HepG2 (cell line): ENCODE measurements around the gene GNG7. TPM values are rescaled to one million over a fixed set of nuclear protein-coding genes. Genes with fewer than 3 reads are reported as not detected.

Source experiments
- AFF4 ChIP-seq: sonication (generic); formaldehyde crosslinking; IDR thresholded peaks from 2 replicates; pipeline ENCODE4 v1.4.0; 2020; ENCODE audit warnings: missing genetic modification reagents
- E2F1 ChIP-seq: sonication (generic); formaldehyde crosslinking; IDR thresholded peaks from 2 replicates; pipeline ENCODE4 v1.5.0; 2020; ENCODE audit warnings: missing genetic modification reagents
- E2F2 ChIP-seq: sonication (generic); formaldehyde crosslinking; IDR thresholded peaks from 2 replicates; pipeline ENCODE4 v1.4.0; 2020; ENCODE audit warnings: missing genetic modification reagents, borderline replicate concordance
- GABPB1 ChIP-seq: IDR thresholded peaks from 2 replicates; pipeline ENCODE4 v1.6.1; 2016; ENCODE audit warnings: mild to moderate bottlenecking, missing genetic modification reagents, moderate library complexity, missing compliant biosample characterization
- GTF2F1 ChIP-seq: fragments of 150-350 bp; IDR thresholded peaks from 2 replicates; pipeline ENCODE4 v1.6.1; 2014; ENCODE audit warnings: low read length
- HMG20B ChIP-seq: conservative IDR thresholded peaks from 2 replicates; pipeline ENCODE4 v1.6.1; 2016; ENCODE audit warnings: missing genetic modification reagents, missing compliant biosample characterization
- KDM2A ChIP-seq: sonication (generic); formaldehyde crosslinking; IDR thresholded peaks from 2 replicates; pipeline ENCODE4 v1.4.0; 2020; ENCODE audit warnings: low read depth, missing genetic modification reagents, borderline replicate concordance
- MTA1 ChIP-seq: sonication (generic); formaldehyde crosslinking; IDR thresholded peaks from 2 replicates; pipeline ENCODE4 v1.4.0; 2020; ENCODE audit warnings: missing genetic modification reagents, mild to moderate bottlenecking, borderline replicate concordance
- PAWR ChIP-seq: sonication (generic); formaldehyde crosslinking; IDR thresholded peaks from 2 replicates; pipeline ENCODE4 v1.4.0; 2020; ENCODE audit warnings: missing genetic modification reagents, mild to moderate bottlenecking, borderline replicate concordance
- SMAD1 ChIP-seq: sonication (generic); formaldehyde crosslinking; IDR thresholded peaks from 2 replicates; pipeline ENCODE4 v1.4.0; 2020; ENCODE audit warnings: missing genetic modification reagents, low read depth, mild to moderate bottlenecking, borderline replicate concordance
- SOX6 ChIP-seq, 2 experiments: fragments of 450-650 bp in 1 of 2; sonication (generic) in 1 of 2; formaldehyde crosslinking in 1 of 2; IDR thresholded peaks; 2 replicates each; pipeline versions ENCODE4 v1.4.0 to v1.6.1; 2017 to 2020; ENCODE audit warnings: antibody characterized with exemption in 1 of 2, mild to moderate bottlenecking in 1 of 2, missing genetic modification reagents in 1 of 2
- SRSF1 ChIP-seq: fragments of 200-400 bp; formaldehyde crosslinking; optimal IDR thresholded peaks from 2 replicates; pipeline ENCODE3; 2017; ENCODE audit warnings: mild to moderate bottlenecking, low read depth, low read length, moderate library complexity
- TOE1 ChIP-seq: sonication (generic); formaldehyde crosslinking; IDR thresholded peaks from 2 replicates; pipeline ENCODE4 v1.4.0; 2020; ENCODE audit warnings: mild to moderate bottlenecking, missing genetic modification reagents
- ZBTB33 ChIP-seq: sonication (generic); formaldehyde crosslinking; IDR thresholded peaks from 2 replicates; pipeline ENCODE4 v1.4.0; 2020; ENCODE audit warnings: missing genetic modification reagents
- ZFYVE20 ChIP-seq: sonication (generic); formaldehyde crosslinking; IDR thresholded peaks from 2 replicates; pipeline ENCODE4 v1.8.0; 2023; ENCODE audit warnings: low read depth, mild to moderate bottlenecking, moderate library complexity, missing genetic modification reagents, borderline replicate concordance
- ZIK1 ChIP-seq: sonication (generic); formaldehyde crosslinking; IDR thresholded peaks from 2 replicates; pipeline ENCODE4 v1.5.0; 2020; ENCODE audit warnings: mild to moderate bottlenecking, low read depth, missing genetic modification reagents, borderline replicate concordance
- ZKSCAN8 ChIP-seq: IDR thresholded peaks from 2 replicates; pipeline ENCODE4 v1.6.1; 2016; ENCODE audit warnings: borderline replicate concordance, missing genetic modification reagents, missing compliant biosample characterization
- ZNF230 ChIP-seq: sonication (generic); formaldehyde crosslinking; IDR thresholded peaks from 2 replicates; pipeline ENCODE4 v1.4.0; 2020; ENCODE audit warnings: mild to moderate bottlenecking, missing genetic modification reagents
- ZNF251 ChIP-seq: sonication (generic); formaldehyde crosslinking; IDR thresholded peaks from 2 replicates; pipeline ENCODE4 v1.9.0; 2021; ENCODE audit warnings: mild to moderate bottlenecking, missing genetic modification reagents
- ZNF383 ChIP-seq: sonication (generic); formaldehyde crosslinking; IDR thresholded peaks from 2 replicates; pipeline ENCODE4 v1.4.0; 2020; ENCODE audit warnings: missing genetic modification reagents, mild to moderate bottlenecking, borderline replicate concordance
- ZNF430 ChIP-seq: sonication (generic); formaldehyde crosslinking; IDR thresholded peaks from 2 replicates; pipeline ENCODE4 v1.9.0; 2021; ENCODE audit warnings: mild to moderate bottlenecking, missing genetic modification reagents
- ZNF678 ChIP-seq: sonication (generic); formaldehyde crosslinking; IDR thresholded peaks from 2 replicates; pipeline ENCODE4 v1.4.0; 2020; ENCODE audit warnings: mild to moderate bottlenecking, missing genetic modification reagents
- ZNF749 ChIP-seq: sonication (generic); formaldehyde crosslinking; IDR thresholded peaks from 2 replicates; pipeline ENCODE4 v1.8.0; 2022; ENCODE audit warnings: mild to moderate bottlenecking, missing genetic modification reagents, moderate library complexity, borderline replicate concordance
- polyA plus RNA-seq, 8 experiments: library from polyadenylated mRNA; depleted of rRNA in 3 of 8; stranded (reverse) in 7 of 8; unstranded in 1 of 8; fragments of >200 nt; fragmentation: Illumina TruSeq in 4 of 8; extraction: Trizol in 4 of 8; gene quantifications; 2 replicates each; pipeline versions ENCODE4 v1.2.1 to v1.2.3, GENCODE V29; 2011 to 2016; ENCODE audit warnings: low read depth in 4 of 8, missing spikeins in 1 of 8, mixed read lengths in 1 of 8; ENCODE audit not compliant: insufficient read depth in 1 of 8
- total RNA-seq, 5 experiments: library from RNA; depleted of rRNA; stranded (reverse); fragments of >200 nt; fragmentation: Illumina TruSeq; extraction: Trizol; gene quantifications; 2 replicates each; pipeline ENCODE4 v1.2.3, GENCODE V29; 2016; ENCODE audit warnings: low read depth in 1 of 5

GNG7 gene
- total and polyA plus RNA-seq, 2 of the 13 experiments (the other 11 are each of a cell fraction or from before 2014, with no cell fraction given), result 1.4 to 3.3 TPM

- no peak for TF ChIP-seq AFF4 (CRISPR knock-in tag)
- TF ChIP-seq ZFYVE20 (CRISPR knock-in tag), result no peak
- TF ChIP-seq ZNF749, result no peak
- TF ChIP-seq SRSF1, result no peak
- TF ChIP-seq ZBTB33 (CRISPR knock-in tag), result no peak; the same call in 1 of the 2 replicates
- no peak; the same call in 1 of the 2 replicates for TF ChIP-seq ZNF430 (CRISPR knock-in tag)
- TF ChIP-seq SOX6 (IDR thresholded peaks at IDR 0.05), result no peak
- TF ChIP-seq SOX6 (CRISPR knock-in tag; IDR thresholded peaks at IDR 0.05), result peak; percentile 15; the same call in 1 of the 2 replicates
- no peak for TF ChIP-seq ZIK1 (CRISPR knock-in tag)
- no peak for TF ChIP-seq ZNF678
- TF ChIP-seq ZNF251 (CRISPR knock-in tag), result no peak
- no peak for TF ChIP-seq PAWR
- TF ChIP-seq MTA1 (CRISPR knock-in tag), result peak; percentile 68; the same call in 1 of the 2 replicates
- TF ChIP-seq ZNF230 (CRISPR knock-in tag), result no peak
- TF ChIP-seq KDM2A, result peak; percentile 71; the same call in 1 of the 2 replicates
- TF ChIP-seq TOE1 (CRISPR knock-in tag), result no peak
- no peak for TF ChIP-seq E2F1
- TF ChIP-seq SMAD1, result no peak
- TF ChIP-seq ZNF383 (CRISPR knock-in tag), result no peak
- TF ChIP-seq HMG20B (CRISPR knock-in tag), result no peak
- TF ChIP-seq ZKSCAN8 (CRISPR knock-in tag), result no peak
- TF ChIP-seq GABPB1 (CRISPR knock-in tag), result 0 out of 2 replicates have a peak, but pooled peaks have one; percentile 22
- TF ChIP-seq GTF2F1, result no peak
- TF ChIP-seq E2F2 (CRISPR knock-in tag), result no peak
Measured at GRCh38 chr19:2648528-2648937, 54.0 kb downstream of the GNG7 start (continued).
